GM12891 (cell line): ENCODE data around the gene ASTL.

Source experiments
- DNase-seq: peaks from one replicate; pipeline ENCODE4 v3.0.0; 2011; ENCODE audit warnings: low spot score; ENCODE audit not compliant: insufficient read length
- FAIRE-seq: peaks from 2 replicates; lab custom pipeline; 2011; peaks lifted over from hg19 to GRCh38; lab: Jason Lieb, UNC
- PAX5 ChIP-seq: IDR thresholded peaks from 2 replicates; pipeline ENCODE4 v1.6.1; 2011; ENCODE audit warnings: low read length, moderate library complexity, mild to moderate bottlenecking; ENCODE audit not compliant: insufficient read depth, severe bottlenecking
- POLR2A ChIP-seq: IDR thresholded peaks from 2 replicates; pipeline ENCODE4 v1.6.1; 2011; ENCODE audit warnings: low read depth, low read length, control low read depth
- POLR2AphosphoS5 ChIP-seq: IDR thresholded peaks from 2 replicates; pipeline ENCODE4 v1.6.1; 2011; ENCODE audit warnings: low read depth, low read length, control low read depth
- POU2F2 ChIP-seq: IDR thresholded peaks from 2 replicates; pipeline ENCODE4 v1.6.1; 2011; ENCODE audit warnings: low read depth, mild to moderate bottlenecking, control low read depth, low read length, moderate library complexity
- SPI1 ChIP-seq: IDR thresholded peaks from 2 replicates; pipeline ENCODE4 v1.6.1; 2011; ENCODE audit warnings: low read depth, low read length, control low read depth
- TAF1 ChIP-seq: IDR thresholded peaks from 2 replicates; pipeline ENCODE4 v1.6.1; 2011; ENCODE audit warnings: low read depth, low read length, control low read depth

ASTL gene

DNA sequence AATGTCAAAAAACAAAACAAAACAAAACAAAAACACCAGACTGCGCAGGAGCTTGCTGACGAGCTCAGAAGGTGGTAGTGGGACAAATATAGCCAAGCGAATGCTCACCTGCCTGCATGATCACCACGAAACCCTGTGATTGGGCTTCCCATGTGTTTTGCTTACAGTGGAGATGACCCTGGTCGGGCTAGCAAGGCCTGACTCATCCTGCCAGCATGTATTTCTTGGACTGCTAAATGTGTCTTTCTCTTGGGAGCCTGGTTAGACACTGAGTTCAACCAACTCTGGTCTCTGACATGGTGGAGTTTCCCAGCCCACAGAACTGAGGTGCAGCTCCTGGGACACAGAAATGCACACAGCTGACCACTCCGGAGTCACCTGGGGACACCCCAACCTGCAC is 37.6 kb upstream of the ASTL start:
- FAIRE-seq, result no peak
- TF ChIP-seq SPI1 (no peak), POLR2AphosphoS5 (no peak), PAX5 (no peak), POLR2A (no peak), TAF1 (no peak), POU2F2 (no peak)
- no peak for DNase-seq

- peak; percentile 44 for DNase-seq
- peak; percentile 83 for FAIRE-seq
Measured at GRCh38 chr2:96174251-96175144, 36.2 kb upstream of the ASTL start.

DNA sequence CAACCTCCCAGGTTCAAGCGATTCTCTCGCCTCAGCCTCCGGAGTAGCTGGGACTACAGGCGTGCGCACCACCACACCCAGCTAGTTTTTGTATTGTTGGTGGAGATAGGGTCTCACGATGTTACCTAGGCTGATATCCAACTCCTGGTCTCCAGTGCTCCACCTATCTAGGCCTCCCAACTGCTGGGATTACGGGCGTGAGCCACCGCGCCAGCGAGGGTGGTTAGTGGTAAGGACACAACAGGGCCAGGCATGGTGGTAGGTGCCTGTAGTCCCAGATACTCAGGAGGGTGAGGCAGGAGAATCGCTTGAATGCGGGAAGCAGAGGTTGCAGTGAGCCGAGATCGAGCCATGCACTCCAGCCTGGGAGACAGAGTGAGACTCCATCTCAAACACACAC is 33.5 kb upstream of the ASTL start:
- FAIRE-seq (no peak), DNase-seq (no peak)
- no peak for TF ChIP-seq POLR2AphosphoS5
- TF ChIP-seq POLR2A, result no peak
- TF ChIP-seq PAX5, result no peak
- no peak for TF ChIP-seq SPI1
- no peak for TF ChIP-seq POU2F2
- TF ChIP-seq TAF1, result no peak

More at GRCh38 chr2:96174251-96175144, 36.2 kb upstream of the ASTL start:
- TF ChIP-seq POLR2A (no peak), SPI1 (peak; percentile 42; the same call in 1 of the 2 replicates), PAX5 (peak; percentile 9)

DNA sequence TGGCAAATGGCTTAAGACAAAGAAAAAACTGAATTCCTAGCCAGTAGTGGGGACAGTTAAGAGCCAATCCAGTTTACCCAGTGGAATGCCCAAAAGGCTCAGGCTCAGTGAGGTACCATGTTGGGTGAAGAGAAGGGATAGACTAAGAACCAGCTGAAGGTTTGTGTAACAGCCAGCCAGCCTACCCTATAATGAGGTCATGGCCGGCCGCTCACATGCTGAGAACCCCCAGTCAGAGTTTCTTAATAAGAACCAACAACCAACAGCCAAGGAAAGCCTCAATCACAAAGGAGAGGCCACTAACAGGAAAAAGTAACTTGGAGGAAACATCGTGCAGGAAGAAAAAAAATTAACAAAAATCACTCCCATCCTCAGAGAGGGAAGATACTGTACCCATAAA is 32.3 kb upstream of the ASTL start:
- no peak for FAIRE-seq
- no peak for TF ChIP-seq POU2F2
- TF ChIP-seq PAX5, result no peak
- no peak for DNase-seq

DNA sequence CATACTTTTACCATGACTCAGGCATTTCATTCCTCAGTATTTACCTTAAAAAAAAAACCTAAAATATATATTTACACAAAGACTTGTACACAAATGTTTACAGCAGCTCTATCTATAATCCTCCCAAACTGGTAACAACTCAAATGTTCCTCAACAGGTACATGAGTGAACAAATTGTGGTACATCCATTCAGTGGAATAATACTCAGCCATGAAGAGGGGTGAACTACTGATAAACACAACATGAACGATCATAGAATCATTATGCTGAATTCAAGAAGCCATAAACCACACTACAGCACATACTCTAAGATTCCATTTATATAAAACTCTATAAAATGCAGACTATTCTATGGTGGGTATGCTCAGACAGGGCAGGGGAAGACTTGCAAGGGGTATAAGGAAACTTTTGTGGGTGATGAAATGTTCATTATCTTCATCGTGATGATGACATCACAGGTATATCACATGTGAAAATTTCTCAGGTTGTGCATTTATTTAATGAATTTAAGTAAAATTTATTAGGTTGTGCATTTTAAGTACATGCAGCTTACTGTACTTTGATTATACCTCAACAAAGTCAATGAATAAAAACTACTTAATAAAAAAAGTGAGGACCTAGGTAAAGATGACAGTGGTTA is 31.7 kb upstream of the ASTL start:
- no peak for DNase-seq
- FAIRE-seq, result peak; percentile 5
- TF ChIP-seq TAF1 (no peak), POU2F2 (no peak), POLR2A (no peak), SPI1 (no peak), POLR2AphosphoS5 (no peak), PAX5 (no peak)

DNA sequence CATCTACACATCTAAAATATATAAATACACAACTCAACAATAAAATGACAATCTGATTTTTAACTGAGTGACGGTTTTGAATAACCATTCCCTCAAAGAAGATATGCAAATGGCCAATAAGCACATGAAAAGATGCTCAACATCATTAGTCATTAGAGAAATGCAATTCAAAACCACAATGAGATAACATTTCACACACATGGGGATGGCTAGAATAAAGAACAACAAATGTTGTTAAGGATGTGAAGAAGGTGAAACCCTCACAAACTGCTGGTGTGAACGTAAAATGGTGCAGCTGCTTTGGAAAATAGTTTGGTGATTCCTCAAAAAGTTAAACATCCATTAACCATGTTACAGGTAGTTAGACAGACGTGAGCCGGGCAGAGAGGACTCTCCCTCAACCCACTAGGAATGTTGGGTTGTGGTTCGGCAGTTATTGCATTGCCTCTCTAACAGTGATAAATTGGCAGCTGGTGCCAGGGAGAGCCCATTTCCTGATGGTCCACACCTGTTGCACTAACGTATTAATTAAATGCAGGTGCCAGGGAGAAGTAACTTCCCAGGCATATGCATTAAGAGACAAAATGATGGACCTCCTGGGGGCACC is 29.2 kb upstream of the ASTL start:
- DNase-seq, result no peak
- TF ChIP-seq SPI1 (no peak), POU2F2 (no peak), PAX5 (no peak), POLR2AphosphoS5 (no peak), TAF1 (no peak), POLR2A (no peak)
- peak; percentile 85 for FAIRE-seq

- TF ChIP-seq TAF1 (no peak; the same call in 1 of the 2 replicates), SPI1 (no peak), POU2F2 (no peak), POLR2AphosphoS5 (peak; percentile 66), PAX5 (no peak), POLR2A (peak; percentile 54; the same call in 1 of the 2 replicates)
- FAIRE-seq (peak; percentile 96), DNase-seq (no peak)
Measured at GRCh38 chr2:96164459-96165184, 26.3 kb upstream of the ASTL start.

- FAIRE-seq (no peak), DNase-seq (no peak)
- TF ChIP-seq TAF1, result peak; percentile 69
- TF ChIP-seq POLR2AphosphoS5, result peak; percentile 74
- peak; percentile 65; the same call in 1 of the 2 replicates for TF ChIP-seq POU2F2
- no peak for TF ChIP-seq PAX5
- TF ChIP-seq SPI1, result peak; percentile 86
- no peak; the same call in none of the 2 replicates for TF ChIP-seq POLR2A
Measured at GRCh38 chr2:96163768-96164429, 25.6 kb upstream of the ASTL start.
